Common myeloid progenitor, CD34-positive (primary cell): ENCODE measurements around the gene VSTM5.
"Not testable (repeated sequence)": the region's sequence is repeated elsewhere in the genome, so short reads cannot be mapped to it uniquely, and the experiment has no call there.

Experiments used
- CTCF ChIA-PET: fragments of 350-600 bp; sonication (Branson Sonifier 250); formaldehyde crosslinking; loops from one replicate; lab custom pipeline; 2021; ENCODE audit warnings: antibody characterized with exemption; lab: Charles Lee
- POLR2A ChIA-PET: fragments of 350-600 bp; sonication (Branson Sonifier 250); formaldehyde crosslinking; loops from one replicate; lab custom pipeline; 2021; ENCODE audit warnings: antibody characterized with exemption; lab: Charles Lee
- DNase-seq, 3 donors: peaks; one replicate each; pipeline versions ENCODE4 v3.0.0 to v3.0.0-alpha.2; 2013
- H3K27ac ChIP-seq, 2 experiments: 1 replicate in 1 of 2; 2 replicates in 1 of 2; pipeline ENCODE4 v1.7.0; 2013; ENCODE audit warnings: inconsistent platforms in 2 of 2, low read length in 2 of 2, mild to moderate bottlenecking in 2 of 2, low read depth in 1 of 2, moderate library complexity in 1 of 2; ENCODE audit not compliant: severe bottlenecking in 2 of 2, insufficient read depth in 1 of 2, poor library complexity in 1 of 2
- H3K27me3 ChIP-seq, 5 experiments: replicated peaks in 2 of 5; 1 replicate in 3 of 5; 2 replicates in 2 of 5; pipeline versions ENCODE4 v1.6.1 to v1.7.0; 2013; ENCODE audit warnings: low read length in 4 of 5, mild to moderate bottlenecking in 2 of 5, moderate library complexity in 2 of 5, inconsistent platforms in 1 of 5; ENCODE audit not compliant: insufficient read depth in 5 of 5, control insufficient read depth in 4 of 5
- H3K36me3 ChIP-seq, 4 experiments: 1 replicate in 2 of 4; 2 replicates in 2 of 4; pipeline versions ENCODE4 v1.6.1 to v1.7.0; 2013; ENCODE audit warnings: low read length in 3 of 4, control low read depth in 1 of 4, mild to moderate bottlenecking in 1 of 4; ENCODE audit not compliant: control insufficient read depth in 4 of 4, insufficient read depth in 4 of 4
- H3K4me1 ChIP-seq, 4 experiments: 1 replicate in 3 of 4; 2 replicates in 1 of 4; pipeline versions ENCODE4 v1.6.1 to v1.7.1; 2013; ENCODE audit warnings: low read length in 3 of 4, mild to moderate bottlenecking in 3 of 4, control low read depth in 1 of 4, inconsistent platforms in 1 of 4, moderate library complexity in 1 of 4; ENCODE audit not compliant: control insufficient read depth in 4 of 4, insufficient read depth in 4 of 4; ENCODE audit errors: control extremely low read depth in 1 of 4
- H3K4me3 ChIP-seq, 7 experiments: 1 replicate in 4 of 7; 2 replicates in 3 of 7; pipeline versions ENCODE4 v1.5.1 to v1.7.0; 2013; ENCODE audit warnings: mild to moderate bottlenecking in 7 of 7, low read length in 6 of 7, moderate library complexity in 6 of 7, inconsistent platforms in 2 of 7, low read depth in 2 of 7, control low read depth in 1 of 7; ENCODE audit not compliant: insufficient read depth in 4 of 7, control insufficient read depth in 1 of 7; ENCODE audit errors: extremely low read depth in 1 of 7
- H3K9me3 ChIP-seq, 5 experiments: 1 replicate in 4 of 5; 2 replicates in 1 of 5; pipeline versions ENCODE4 v1.6.1 to v1.7.1; 2013; ENCODE audit warnings: low read length in 4 of 5, mild to moderate bottlenecking in 2 of 5, inconsistent platforms in 1 of 5, low read depth in 1 of 5, moderate library complexity in 1 of 5; ENCODE audit not compliant: control insufficient read depth in 4 of 5, insufficient read depth in 2 of 5; ENCODE audit errors: control extremely low read depth in 1 of 5
- WGBS: methylation state at CpG from one replicate; pipeline ENCODE4 v1.1.5; 2013; ENCODE audit not compliant: insufficient coverage; 5-methylcytosine and 5-hydroxymethylcytosine counted together

The VSTM5 gene

DNA sequence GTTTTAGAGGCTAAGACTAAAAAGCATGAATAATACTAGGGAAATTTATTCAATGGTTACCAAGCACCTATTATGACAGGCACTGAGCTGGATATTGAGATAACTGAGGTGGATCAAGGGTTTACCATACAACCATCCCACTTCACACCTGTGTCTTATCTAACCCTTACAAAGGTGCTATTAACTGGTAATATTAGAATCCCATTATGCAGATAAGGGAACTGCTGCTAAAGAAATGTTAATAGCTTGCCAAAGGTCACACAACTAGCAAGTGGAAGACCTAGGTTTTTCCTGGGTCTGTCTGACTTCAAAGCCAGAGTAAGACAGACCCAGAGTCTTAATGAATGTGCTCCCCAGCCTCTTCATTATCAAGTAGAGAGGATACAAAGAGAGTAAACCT, 21.1 kb upstream of the VSTM5 start:
- H3K27ac ChIP-seq = no peak overlapping the region
- H3K4me3 ChIP-seq = no peak overlapping the region
- H3K36me3 ChIP-seq = no peaks in the 10 kb centered on the region
- no peaks in the 10 kb centered on the region for H3K4me1 ChIP-seq
- no peaks in the 10 kb centered on the region for H3K27me3 ChIP-seq
- peaks cover 0 to 4% (median 0%) of the 10 kb centered on the region in 5 experiments for H3K9me3 ChIP-seq
- ChIA-PET POLR2A (no interaction called here), CTCF (no interaction called here)
- no peak for DNase-seq

DNA sequence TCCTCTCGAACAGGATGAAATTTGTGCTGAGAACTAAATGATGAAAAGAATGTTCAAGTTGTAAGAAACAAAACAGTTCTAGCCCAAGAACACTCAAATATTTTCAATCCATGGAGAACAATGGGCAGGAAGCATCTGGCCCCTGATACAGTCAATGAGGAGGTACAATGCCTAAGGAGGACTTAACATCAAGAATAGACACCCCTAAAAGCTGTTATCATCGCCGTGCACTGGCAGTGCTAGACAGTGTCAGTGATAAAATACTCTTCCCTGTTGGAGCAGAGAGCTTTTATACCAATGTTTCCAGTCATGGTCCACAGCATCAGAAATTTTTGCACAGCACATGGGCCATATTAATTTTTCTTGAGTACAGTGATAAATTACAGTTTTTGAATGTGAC, 20.2 kb upstream of the VSTM5 start:
- Histone ChIP-seq H3K9me3 (peaks cover 0 to 4% (median 0%) of the 10 kb centered on the region in 5 experiments), H3K4me1 (no peaks in the 10 kb centered on the region), H3K36me3 (no peaks in the 10 kb centered on the region), H3K27me3 (no peaks in the 10 kb centered on the region), H3K4me3 (no peak overlapping the region), H3K27ac (no peak overlapping the region)
- ChIA-PET CTCF (interaction anchor here (0.9 kb wide), 1 partner anchor 164 kb away, joined by 3 read pairs; no protein-coding TSS in a partner anchor), POLR2A (no interaction called here)
- 79% methylated on average over 2 of the region's 3 CpGs for WGBS
- peak in 1 of 3 donors; percentile 25 for DNase-seq

GRCh38 chr11:93869830-93870229, 19.4 kb upstream of the VSTM5 start:
- Histone ChIP-seq H3K27ac (no peak overlapping the region), H3K4me1 (no peaks in the 10 kb centered on the region), H3K9me3 (peaks cover 0 to 4% (median 0%) of the 10 kb centered on the region in 5 experiments), H3K27me3 (no peaks in the 10 kb centered on the region), H3K36me3 (no peaks in the 10 kb centered on the region), H3K4me3 (no peak overlapping the region)
- WGBS = 78% methylated on average over 5 of the region's 7 CpGs
- CTCF ChIA-PET = interaction anchor here (0.9 kb wide), 1 partner anchor 164 kb away, joined by 3 read pairs; no protein-coding TSS in a partner anchor
- peak in 1 of 3 donors; percentile 12 for DNase-seq
- POLR2A ChIA-PET = no interaction called here

- H3K36me3 ChIP-seq, H3K9me3 ChIP-seq, H3K27me3 ChIP-seq, H3K4me1 ChIP-seq, DNase-seq, CTCF ChIA-PET, POLR2A ChIA-PET, H3K4me3 ChIP-seq, H3K27ac ChIP-seq: not testable (repeated sequence)
- WGBS = 96% methylated on average over 2 of the region's 2 CpGs
Measured at GRCh38 chr11:93868404-93868803, 18.0 kb upstream of the VSTM5 start.

DNA sequence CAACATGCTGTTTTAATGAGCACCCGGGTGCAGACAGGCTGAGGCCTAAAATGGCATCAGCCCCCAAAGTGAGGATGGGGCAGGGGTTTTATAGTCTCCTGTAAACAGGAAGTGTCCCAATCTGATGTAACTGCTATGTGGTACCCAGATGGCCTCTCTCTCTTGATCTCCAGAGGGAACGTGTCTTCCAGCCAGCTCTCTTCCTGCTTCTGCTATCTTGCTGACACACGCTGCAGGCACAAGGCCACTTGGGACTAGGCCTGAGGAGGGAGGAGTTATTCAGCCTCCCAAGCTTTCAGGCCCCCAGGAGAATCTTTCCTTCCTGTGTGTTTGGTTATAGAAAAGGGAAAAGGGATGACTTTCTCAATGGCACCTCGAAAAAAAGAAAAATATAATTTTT, 11.4 kb upstream of the VSTM5 start:
- no peaks in the 10 kb centered on the region for H3K4me1 ChIP-seq
- 59% methylated on average over 3 of the region's 4 CpGs for WGBS
- no peaks in the 10 kb centered on the region for H3K9me3 ChIP-seq
- H3K4me3 ChIP-seq = no peak overlapping the region
- POLR2A ChIA-PET = no interaction called here
- no peak for DNase-seq
- H3K27me3 ChIP-seq = peaks cover 0 to 2% (median 0%) of the 10 kb centered on the region in 5 experiments
- no peaks in the 10 kb centered on the region for H3K36me3 ChIP-seq
- no peak overlapping the region for H3K27ac ChIP-seq
- CTCF ChIA-PET = no interaction called here

GRCh38 chr11:93858121-93858775, 7.8 kb upstream of the VSTM5 start:
- ChIA-PET POLR2A (no interaction called here), CTCF (no interaction called here)
- peaks cover 0 to 4% (median 0%) of the 10 kb centered on the region in 5 experiments for H3K9me3 ChIP-seq
- peaks cover 0 to under 1% (median 0%) of the 10 kb centered on the region in 5 experiments for H3K27me3 ChIP-seq
- WGBS = 80% methylated on average over 3 of the region's 3 CpGs
- no peaks in the 10 kb centered on the region for H3K4me1 ChIP-seq
- H3K36me3 ChIP-seq = no peaks in the 10 kb centered on the region
- DNase-seq = no peak
- H3K27ac ChIP-seq = no peak overlapping the region
- H3K4me3 ChIP-seq = no peak overlapping the region

DNA sequence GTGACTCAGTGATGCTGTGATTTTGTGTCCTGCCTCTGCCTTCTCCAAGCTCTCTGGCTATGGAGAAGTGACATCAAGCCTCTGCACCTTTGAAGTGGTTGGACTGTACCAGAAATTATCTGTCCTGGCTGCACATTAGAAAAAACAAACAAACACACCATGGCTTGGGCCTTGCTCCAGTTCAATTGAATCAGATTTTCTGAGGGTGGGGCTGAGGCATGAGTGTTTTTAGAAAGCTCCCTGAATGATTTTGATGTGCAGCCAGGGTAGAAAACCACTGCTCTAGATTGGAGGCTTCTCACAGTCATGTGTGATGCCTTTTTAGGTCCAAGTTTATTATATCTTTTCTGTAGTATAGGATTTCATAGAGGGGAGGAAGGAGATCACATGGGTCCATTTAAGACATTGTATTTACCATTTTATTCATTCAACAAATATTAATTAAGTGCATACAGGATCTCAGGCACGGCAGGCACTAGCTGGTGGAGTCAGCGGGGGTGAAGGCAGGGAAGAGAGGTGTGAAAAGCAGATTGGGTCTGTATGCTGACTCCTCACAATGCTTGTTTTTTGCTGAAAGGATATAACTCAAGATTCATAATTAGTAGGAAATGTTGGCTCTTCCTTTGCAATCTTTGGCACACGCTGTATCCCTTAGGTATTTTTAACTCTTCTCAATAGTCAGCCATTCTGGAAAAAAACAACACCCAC, 7.1 kb upstream of the VSTM5 start:
- WGBS = 100% methylated on average over 2 of the region's 3 CpGs
- H3K27ac ChIP-seq = no peak overlapping the region
- no peaks in the 10 kb centered on the region for H3K36me3 ChIP-seq
- ChIA-PET POLR2A (no interaction called here), CTCF (no interaction called here)
- peaks cover 0 to 2% (median 0%) of the 10 kb centered on the region in 5 experiments for H3K27me3 ChIP-seq
- H3K4me1 ChIP-seq = no peaks in the 10 kb centered on the region
- peaks cover 0 to 4% (median 0%) of the 10 kb centered on the region in 5 experiments for H3K9me3 ChIP-seq
- DNase-seq = no peak
- H3K4me3 ChIP-seq = no peak overlapping the region
